HuH-7.5 (cell line): ENCODE measurements around the gene MOB3B.

Source experiments
- DNase-seq: peaks from one replicate; pipeline ENCODE4 v3.0.0; 2011; ENCODE audit warnings: low spot score

The MOB3B gene

GRCh38 chr9:27336829-27337228 is 192.8 kb downstream of the MOB3B start:
- DNase-seq: no peak

GRCh38 chr9:27336126-27336525 is 193.5 kb downstream of the MOB3B start:
- no peak for DNase-seq

GRCh38 chr9:27335075-27335474 is 194.5 kb downstream of the MOB3B start:
- no peak for DNase-seq

GRCh38 chr9:27333241-27334052 is 196.2 kb downstream of the MOB3B start:
- peak; percentile 61 for DNase-seq

GRCh38 chr9:27331393-27331792 is 198.2 kb downstream of the MOB3B start:
- no peak for DNase-seq

- DNase-seq: no peak
Observed at GRCh38 chr9:27329291-27329690, 200.3 kb downstream of the MOB3B start.

GRCh38 chr9:27328483-27328882 is 201.1 kb downstream of the MOB3B start:
- DNase-seq: no peak

GRCh38 chr9:27311184-27311583 is 218.4 kb downstream of the MOB3B start:
- DNase-seq: no peak

GRCh38 chr9:27310582-27310981 is 219.0 kb downstream of the MOB3B start:
- no peak for DNase-seq

- DNase-seq: no peak
Observed at GRCh38 chr9:27308691-27309390, 220.8 kb downstream of the MOB3B start.

GRCh38 chr9:27304521-27304920 is 225.1 kb downstream of the MOB3B start:
- DNase-seq: no peak

GRCh38 chr9:27303219-27303618 is 226.4 kb downstream of the MOB3B start:
- DNase-seq: no peak

GRCh38 chr9:27297050-27297449 is 232.6 kb downstream of the MOB3B start, which contains the start of gene EQTN:
EQTN (minus strand) TSS chr9:27297150; CDS start chr9:27297055, 95 bp downstream.
- no peak for DNase-seq

- DNase-seq: no peak
Observed at GRCh38 chr9:27293996-27294395, 235.6 kb downstream of the MOB3B start.

GRCh38 chr9:27292659-27293405 is 236.8 kb downstream of the MOB3B start:
- DNase-seq: no peak

- no peak for DNase-seq
Observed at GRCh38 chr9:27291292-27291691, 238.3 kb downstream of the MOB3B start.

GRCh38 chr9:27282269-27282668 is 247.3 kb downstream of the MOB3B start:
- no peak for DNase-seq

GRCh38 chr9:27280860-27281259 is 248.8 kb downstream of the MOB3B start:
- DNase-seq: no peak

GRCh38 chr9:27280249-27280648 is 249.4 kb downstream of the MOB3B start:
- DNase-seq: no peak

GRCh38 chr9:27279611-27280010 is 250.0 kb downstream of the MOB3B start:
- DNase-seq: no peak

GRCh38 chr9:27278374-27278773 is 251.2 kb downstream of the MOB3B start:
- DNase-seq: no peak

GRCh38 chr9:27276193-27277030 is 253.2 kb downstream of the MOB3B start:
- DNase-seq: peak; percentile 6
